SU-DHL-6 (cell line): ENCODE measurements around the gene PLB1.

ENCODE experiments used
- EZH2phosphoT487 ChIP-seq: fragments of 200-600 bp; sonication (generic), shearing (Covaris generic); conservative IDR thresholded peaks from 2 replicates; pipeline ENCODE4 v1.6.1; 2018; ENCODE audit warnings: mild to moderate bottlenecking, antibody characterized with exemption, low read length, moderate library complexity, mixed read lengths
- TF ChIP-seq, protein P1 (sequence below): fragments of 200-600 bp; sonication (generic); IDR thresholded peaks from one replicate; pipeline ENCODE4 v1.5.1; 2017; ENCODE audit warnings: antibody characterized with exemption, mild to moderate bottlenecking, low read length, moderate library complexity; ENCODE audit not compliant: insufficient read depth, poor library complexity, severe bottlenecking

GRCh38 chr2:28526527-28527132, 30.8 kb downstream of the PLB1 start:
- TF ChIP-seq, protein P1, sequence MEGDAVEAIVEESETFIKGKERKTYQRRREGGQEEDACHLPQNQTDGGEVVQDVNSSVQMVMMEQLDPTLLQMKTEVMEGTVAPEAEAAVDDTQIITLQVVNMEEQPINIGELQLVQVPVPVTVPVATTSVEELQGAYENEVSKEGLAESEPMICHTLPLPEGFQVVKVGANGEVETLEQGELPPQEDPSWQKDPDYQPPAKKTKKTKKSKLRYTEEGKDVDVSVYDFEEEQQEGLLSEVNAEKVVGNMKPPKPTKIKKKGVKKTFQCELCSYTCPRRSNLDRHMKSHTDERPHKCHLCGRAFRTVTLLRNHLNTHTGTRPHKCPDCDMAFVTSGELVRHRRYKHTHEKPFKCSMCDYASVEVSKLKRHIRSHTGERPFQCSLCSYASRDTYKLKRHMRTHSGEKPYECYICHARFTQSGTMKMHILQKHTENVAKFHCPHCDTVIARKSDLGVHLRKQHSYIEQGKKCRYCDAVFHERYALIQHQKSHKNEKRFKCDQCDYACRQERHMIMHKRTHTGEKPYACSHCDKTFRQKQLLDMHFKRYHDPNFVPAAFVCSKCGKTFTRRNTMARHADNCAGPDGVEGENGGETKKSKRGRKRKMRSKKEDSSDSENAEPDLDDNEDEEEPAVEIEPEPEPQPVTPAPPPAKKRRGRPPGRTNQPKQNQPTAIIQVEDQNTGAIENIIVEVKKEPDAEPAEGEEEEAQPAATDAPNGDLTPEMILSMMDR, result no peak
- no peak for TF ChIP-seq EZH2phosphoT487
